ENCODE measurements around the gene TOM1.

DNA sequence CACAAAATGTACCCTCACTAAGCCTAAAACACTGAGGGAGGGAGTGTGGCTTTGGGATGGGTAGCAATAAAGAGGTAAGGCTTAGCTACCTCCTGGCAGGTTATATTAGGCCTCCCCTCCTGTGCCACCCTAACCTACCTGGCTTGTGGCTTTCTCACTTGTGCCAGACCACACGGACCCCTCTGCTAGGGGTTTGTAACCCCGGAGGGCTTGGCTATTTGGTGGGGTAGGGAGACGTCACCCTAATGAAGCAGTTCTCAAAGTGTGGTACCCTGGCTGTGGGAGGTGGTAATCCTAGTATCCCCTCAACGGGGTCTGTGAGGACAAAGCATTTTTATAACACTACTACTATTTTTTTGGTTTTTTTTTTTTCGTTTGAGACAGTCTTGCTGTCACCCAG is 91.2 kb downstream of the TOM1 start:
- TF ChIP-seq, protein P1, sequence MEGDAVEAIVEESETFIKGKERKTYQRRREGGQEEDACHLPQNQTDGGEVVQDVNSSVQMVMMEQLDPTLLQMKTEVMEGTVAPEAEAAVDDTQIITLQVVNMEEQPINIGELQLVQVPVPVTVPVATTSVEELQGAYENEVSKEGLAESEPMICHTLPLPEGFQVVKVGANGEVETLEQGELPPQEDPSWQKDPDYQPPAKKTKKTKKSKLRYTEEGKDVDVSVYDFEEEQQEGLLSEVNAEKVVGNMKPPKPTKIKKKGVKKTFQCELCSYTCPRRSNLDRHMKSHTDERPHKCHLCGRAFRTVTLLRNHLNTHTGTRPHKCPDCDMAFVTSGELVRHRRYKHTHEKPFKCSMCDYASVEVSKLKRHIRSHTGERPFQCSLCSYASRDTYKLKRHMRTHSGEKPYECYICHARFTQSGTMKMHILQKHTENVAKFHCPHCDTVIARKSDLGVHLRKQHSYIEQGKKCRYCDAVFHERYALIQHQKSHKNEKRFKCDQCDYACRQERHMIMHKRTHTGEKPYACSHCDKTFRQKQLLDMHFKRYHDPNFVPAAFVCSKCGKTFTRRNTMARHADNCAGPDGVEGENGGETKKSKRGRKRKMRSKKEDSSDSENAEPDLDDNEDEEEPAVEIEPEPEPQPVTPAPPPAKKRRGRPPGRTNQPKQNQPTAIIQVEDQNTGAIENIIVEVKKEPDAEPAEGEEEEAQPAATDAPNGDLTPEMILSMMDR (IDR thresholded peaks at IDR 0.05; ENCODE audit: poor library complexity) = no peak
- TF ChIP-seq EZH2 (IDR thresholded peaks at IDR 0.05; ENCODE audit: borderline replicate concordance) = no peak
